ENCODE data around the gene PDE4C.
A peak's percentile ranks its signal among the peaks of the same experiment; 100 is the strongest.

Gene PDE4C

GRCh38 chr19:18196511-18196845 is 29.8 kb downstream of the PDE4C start:
- DNase-seq, result no peak

GRCh38 chr19:18194554-18195238 is 31.5 kb downstream of the PDE4C start:
- peak; percentile 22 for DNase-seq

- DNase-seq, result no peak
Measured at GRCh38 chr19:18194181-18194530, 32.1 kb downstream of the PDE4C start.

- DNase-seq, result peak; percentile 26
Measured at GRCh38 chr19:18193388-18194180, 32.7 kb downstream of the PDE4C start.

- peak; percentile 99 for DNase-seq
Measured at GRCh38 chr19:18192673-18193387, 33.4 kb downstream of the PDE4C start, which contains the start of gene MPV17L2. Gene MPV17L2 (plus strand): TSS chr19:18193218. CDS start chr19:18193282, 64 bp downstream.

- no peak for DNase-seq
Measured at GRCh38 chr19:18191640-18192062, 34.6 kb downstream of the PDE4C start.

- DNase-seq, result no peak
Measured at GRCh38 chr19:18190278-18190677, 36.0 kb downstream of the PDE4C start.

- DNase-seq, result no peak
Measured at GRCh38 chr19:18185538-18185937, 40.7 kb downstream of the PDE4C start.

GRCh38 chr19:18183529-18183928 is 42.7 kb downstream of the PDE4C start:
- no peak for DNase-seq

GRCh38 chr19:18179957-18180356 is 46.3 kb downstream of the PDE4C start:
- DNase-seq, result no peak

GRCh38 chr19:18176367-18177310 is 49.6 kb downstream of the PDE4C start:
- no peak for DNase-seq

- DNase-seq, result no peak
Measured at GRCh38 chr19:18174983-18175382, 51.3 kb downstream of the PDE4C start.
